Retinal pigment epithelial cell (primary cell): ENCODE results near the gene IL1RL1.

Experiments used
- DNase-seq: peaks from one replicate; pipeline ENCODE4 v3.0.0-alpha.2; 2010; ENCODE audit warnings: low read depth
- H3K4me3 ChIP-seq: 2 replicates; pipeline ENCODE4 v1.5.1; 2011; ENCODE audit warnings: mild to moderate bottlenecking, low read length, control low read depth, moderate library complexity
- TF ChIP-seq, protein P1 (sequence below): conservative IDR thresholded peaks from 2 replicates; pipeline ENCODE4 v1.5.1; 2011; ENCODE audit warnings: low read depth, low read length, control low read depth, inconsistent platforms

Gene IL1RL1

DNA sequence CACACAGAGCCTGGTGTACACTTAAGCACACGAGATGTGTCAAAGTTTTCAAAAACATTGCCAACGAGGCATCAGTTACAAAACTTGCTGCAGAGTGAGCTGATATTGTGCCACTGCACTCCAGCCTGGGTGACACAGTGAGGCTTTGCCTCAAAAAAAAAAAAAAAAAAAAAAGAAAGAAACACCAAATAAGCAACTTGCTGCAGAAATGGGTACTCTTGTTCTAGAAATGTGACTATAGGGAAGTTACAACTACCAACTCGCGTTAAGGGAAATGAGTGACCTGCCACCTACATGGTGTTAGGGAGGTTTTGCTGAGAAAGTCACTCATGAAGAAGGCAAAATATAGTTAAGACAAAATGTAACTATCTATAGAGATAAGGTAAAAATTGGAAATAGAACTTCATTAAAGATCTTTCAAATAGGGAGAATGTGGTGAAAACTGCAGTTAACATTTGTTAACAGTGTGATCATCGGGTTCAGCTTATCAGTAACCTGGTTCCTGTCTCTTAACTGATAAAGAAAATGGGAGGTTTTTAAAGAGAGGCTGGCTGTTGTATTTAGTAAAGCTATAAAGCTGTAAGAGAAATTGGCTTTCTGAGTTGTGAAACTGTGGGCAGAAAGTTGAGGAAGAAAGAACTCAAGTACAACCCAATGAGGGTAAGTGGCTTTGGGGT, at the start of gene IL1RL1:
Gene IL1RL1 (plus strand): TSS at position 600 of the 677 bp plus-strand sequence. CDS start 26,702 bp downstream, outside the sequence.
- DNase-seq, result no peak
- TF ChIP-seq, protein P1, sequence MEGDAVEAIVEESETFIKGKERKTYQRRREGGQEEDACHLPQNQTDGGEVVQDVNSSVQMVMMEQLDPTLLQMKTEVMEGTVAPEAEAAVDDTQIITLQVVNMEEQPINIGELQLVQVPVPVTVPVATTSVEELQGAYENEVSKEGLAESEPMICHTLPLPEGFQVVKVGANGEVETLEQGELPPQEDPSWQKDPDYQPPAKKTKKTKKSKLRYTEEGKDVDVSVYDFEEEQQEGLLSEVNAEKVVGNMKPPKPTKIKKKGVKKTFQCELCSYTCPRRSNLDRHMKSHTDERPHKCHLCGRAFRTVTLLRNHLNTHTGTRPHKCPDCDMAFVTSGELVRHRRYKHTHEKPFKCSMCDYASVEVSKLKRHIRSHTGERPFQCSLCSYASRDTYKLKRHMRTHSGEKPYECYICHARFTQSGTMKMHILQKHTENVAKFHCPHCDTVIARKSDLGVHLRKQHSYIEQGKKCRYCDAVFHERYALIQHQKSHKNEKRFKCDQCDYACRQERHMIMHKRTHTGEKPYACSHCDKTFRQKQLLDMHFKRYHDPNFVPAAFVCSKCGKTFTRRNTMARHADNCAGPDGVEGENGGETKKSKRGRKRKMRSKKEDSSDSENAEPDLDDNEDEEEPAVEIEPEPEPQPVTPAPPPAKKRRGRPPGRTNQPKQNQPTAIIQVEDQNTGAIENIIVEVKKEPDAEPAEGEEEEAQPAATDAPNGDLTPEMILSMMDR, result no peak
- H3K4me3 ChIP-seq, result no peak within 1 kb of the TSS

DNA sequence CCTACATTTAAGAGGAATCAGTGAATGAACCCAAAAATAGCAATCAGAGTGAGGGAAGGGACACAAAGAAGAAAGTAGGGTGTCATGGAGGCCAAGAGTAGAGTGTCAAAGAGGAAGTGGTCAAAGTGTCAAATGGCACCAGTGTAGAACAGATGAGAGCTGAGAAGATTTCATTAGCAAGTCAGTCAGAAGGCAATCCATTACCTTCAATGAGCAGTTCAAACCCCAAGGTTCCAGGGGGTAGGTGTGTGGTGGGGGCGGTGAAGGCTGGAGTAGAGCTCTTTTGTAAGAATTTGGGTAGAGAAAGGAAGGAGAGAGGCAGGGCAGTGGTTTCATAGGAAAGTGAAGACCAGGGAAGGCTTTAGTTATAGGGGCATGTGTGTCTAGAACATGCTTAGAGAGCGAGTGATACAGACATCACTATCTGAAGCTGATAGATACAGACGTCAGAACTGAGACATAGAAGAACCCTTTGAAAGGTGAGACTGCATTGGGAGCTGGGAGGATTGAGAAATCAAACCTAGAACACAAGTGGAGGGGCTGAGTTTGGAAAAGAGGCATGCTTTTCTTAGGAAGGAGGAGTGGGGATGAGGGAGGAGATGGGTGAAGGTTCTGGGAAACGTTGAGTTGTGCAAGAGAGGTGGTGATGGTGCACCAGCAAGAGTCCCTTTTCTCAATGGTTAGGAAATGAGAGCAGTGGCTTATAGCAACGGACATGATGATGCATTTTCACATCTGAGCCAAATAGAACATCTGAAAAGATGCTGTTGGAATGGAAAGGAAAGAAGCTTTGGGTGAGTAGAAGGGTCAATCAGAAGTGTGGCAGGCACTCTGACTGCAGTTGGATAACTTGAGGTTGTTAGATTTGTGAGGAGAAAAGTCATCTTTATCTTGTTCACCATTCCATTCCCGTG, 48.9 kb upstream of the IL1RL1 start:
- TF ChIP-seq, protein P1, result no peak
- no peak for DNase-seq
- H3K4me3 ChIP-seq, result no peak overlapping the region

DNA sequence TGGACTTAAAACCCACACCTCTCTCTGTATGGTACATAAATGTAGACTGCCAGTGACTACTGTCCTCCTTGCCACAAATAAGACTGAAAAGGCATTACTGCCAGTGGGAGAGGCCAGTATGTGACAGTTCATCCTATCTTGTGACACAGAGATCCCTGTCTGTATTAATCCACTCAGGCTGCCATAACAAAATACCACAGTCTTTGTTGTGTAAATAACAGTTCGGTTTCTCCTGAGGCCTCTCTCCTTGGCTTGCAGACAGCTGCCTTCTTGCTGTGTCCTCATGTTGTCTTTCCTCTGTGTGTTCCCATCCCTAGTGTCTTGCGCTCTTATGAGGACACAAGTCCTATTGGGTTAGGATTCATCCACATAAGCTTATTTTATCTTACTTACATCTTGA, 46.4 kb upstream of the IL1RL1 start:
- H3K4me3 ChIP-seq, result no peak overlapping the region
- TF ChIP-seq, protein P1, result no peak
- no peak for DNase-seq

DNA sequence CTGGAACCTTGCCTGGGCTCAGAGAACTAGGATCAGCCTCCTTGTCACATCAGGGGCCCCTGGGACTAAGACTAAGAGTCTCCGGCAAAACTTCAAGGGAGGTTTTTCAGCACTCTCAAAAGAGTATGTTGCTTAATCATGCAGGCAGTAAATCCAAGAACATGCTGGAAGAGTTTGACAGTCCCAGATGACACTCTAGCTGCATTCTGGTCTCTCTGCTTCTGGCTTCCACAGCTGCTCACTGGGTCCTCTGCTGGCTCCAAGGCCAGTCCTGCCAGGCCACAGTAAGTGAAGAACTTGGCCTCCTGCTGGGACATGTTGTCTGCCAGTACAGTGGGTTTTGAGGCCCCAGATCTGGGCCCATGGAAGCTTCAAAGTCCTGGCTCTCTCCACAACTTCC, 45.2 kb upstream of the IL1RL1 start:
- DNase-seq, result no peak
- TF ChIP-seq, protein P1, result no peak
- H3K4me3 ChIP-seq, result no peak overlapping the region

DNA sequence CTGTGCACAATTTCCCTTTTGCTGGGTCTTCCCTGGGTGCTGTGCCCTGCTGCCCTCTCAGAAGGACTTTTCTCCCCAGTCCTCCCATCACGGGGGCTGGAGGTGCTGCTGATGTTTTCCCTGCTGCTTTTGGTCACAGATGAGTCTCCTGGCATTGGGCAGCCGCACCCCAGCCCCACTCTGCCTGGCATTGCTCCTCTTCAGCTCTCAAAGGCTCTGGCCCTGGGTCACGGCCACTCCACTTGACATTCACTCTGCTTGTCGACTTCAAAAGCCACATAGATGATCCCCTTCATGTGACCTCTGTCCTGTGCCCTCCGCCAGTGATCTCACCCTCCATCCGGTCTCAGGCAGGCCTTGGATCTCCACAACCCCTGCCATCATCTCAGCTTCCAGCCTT, 43.6 kb upstream of the IL1RL1 start:
- no peak overlapping the region for H3K4me3 ChIP-seq
- TF ChIP-seq, protein P1, result no peak
- DNase-seq, result no peak

DNA sequence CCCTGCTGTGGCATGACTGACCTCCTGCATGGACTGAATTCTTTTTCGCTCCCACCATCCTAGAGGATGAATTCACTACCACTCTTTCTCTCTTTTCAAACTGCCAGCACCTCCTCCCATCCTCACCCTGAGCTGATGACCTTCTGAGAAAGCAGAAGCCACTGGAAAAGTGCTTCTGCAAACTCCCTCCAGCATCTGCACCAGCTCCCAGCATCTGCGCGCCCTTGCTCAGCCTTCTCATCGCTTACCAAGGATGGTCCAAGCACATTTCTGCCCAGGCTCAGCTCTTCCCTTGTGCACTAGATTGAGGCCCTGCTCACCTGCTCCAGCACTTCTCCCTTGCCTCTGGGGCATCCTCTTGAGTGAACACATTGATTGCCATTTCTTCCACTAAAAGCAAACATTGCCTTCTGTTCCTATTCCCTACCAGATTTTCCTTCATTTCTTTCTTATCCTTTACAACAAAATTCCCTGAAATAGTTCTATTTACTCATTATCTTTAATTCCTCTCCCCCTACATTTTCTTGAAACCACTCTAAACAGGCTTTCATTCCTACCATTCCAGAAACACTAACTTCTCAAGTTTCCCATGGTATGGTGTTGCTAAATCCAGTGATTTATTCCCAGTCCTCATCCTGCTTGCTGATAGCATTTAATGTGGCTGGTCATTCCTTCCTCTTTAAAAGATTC, 42.7 kb upstream of the IL1RL1 start:
- DNase-seq, result no peak
- TF ChIP-seq, protein P1, result no peak
- H3K4me3 ChIP-seq, result no peak overlapping the region
